ENCODE results near the gene RALY.

RALY gene

GRCh38 chr20:34076952-34077351 is 83.2 kb downstream of the RALY start:
- no peak for DNase-seq (ENCODE audit: low spot score)

- no peak for DNase-seq (ENCODE audit: low spot score)
These were observed 84.8 kb downstream of the RALY start for GRCh38 chr20:34078540-34078939.

- no peak for DNase-seq (ENCODE audit: low spot score)
These were observed 86.1 kb downstream of the RALY start for GRCh38 chr20:34079818-34080217.

GRCh38 chr20:34082232-34082887 is 88.6 kb downstream of the RALY start:
- no peak for DNase-seq (ENCODE audit: low spot score)

- DNase-seq (ENCODE audit: low spot score): no peak
These were observed 89.4 kb downstream of the RALY start for GRCh38 chr20:34083137-34083536.

GRCh38 chr20:34083781-34084180 is 90.1 kb downstream of the RALY start:
- peak; percentile 26 for DNase-seq (ENCODE audit: low spot score)

GRCh38 chr20:34084227-34084923 is 90.7 kb downstream of the RALY start:
- DNase-seq (ENCODE audit: low spot score): no peak

- DNase-seq (ENCODE audit: low spot score): no peak
These were observed 91.9 kb downstream of the RALY start for GRCh38 chr20:34085544-34086040.

GRCh38 chr20:34088305-34089174 is 94.8 kb downstream of the RALY start:
- DNase-seq (ENCODE audit: low spot score): no peak

GRCh38 chr20:34089175-34089479 is 95.4 kb downstream of the RALY start:
- DNase-seq (ENCODE audit: low spot score): no peak

- DNase-seq (ENCODE audit: low spot score): no peak
These were observed 96.1 kb downstream of the RALY start for GRCh38 chr20:34089655-34090345.

- no peak for DNase-seq (ENCODE audit: low spot score)
These were observed 96.9 kb downstream of the RALY start for GRCh38 chr20:34090645-34091044.

GRCh38 chr20:34091637-34092200 is 98.0 kb downstream of the RALY start:
- DNase-seq (ENCODE audit: low spot score): no peak

GRCh38 chr20:34093895-34094294 is 100.2 kb downstream of the RALY start:
- no peak for DNase-seq (ENCODE audit: low spot score)

- no peak for DNase-seq (ENCODE audit: low spot score)
These were observed 102.1 kb downstream of the RALY start for GRCh38 chr20:34095825-34096224.

GRCh38 chr20:34096699-34097444 is 103.2 kb downstream of the RALY start:
- no peak for DNase-seq (ENCODE audit: low spot score)

GRCh38 chr20:34098570-34098969 is 104.9 kb downstream of the RALY start:
- no peak for DNase-seq (ENCODE audit: low spot score)

- no peak for DNase-seq (ENCODE audit: low spot score)
These were observed 106.0 kb downstream of the RALY start for GRCh38 chr20:34099675-34100074.

- no peak for DNase-seq (ENCODE audit: low spot score)
These were observed 106.9 kb downstream of the RALY start for GRCh38 chr20:34100576-34100975.

GRCh38 chr20:34102342-34102741 is 108.6 kb downstream of the RALY start:
- no peak for DNase-seq (ENCODE audit: low spot score)

GRCh38 chr20:34104059-34104458 is 110.3 kb downstream of the RALY start:
- no peak for DNase-seq (ENCODE audit: low spot score)
